Fibroblast of skin of back (primary cell): ENCODE results near the gene FAR2.
"Not testable (repeated sequence)": the region's sequence is repeated elsewhere in the genome, so short reads cannot be mapped to it uniquely, and the experiment has no call there.

Source experiments
- DNase-seq: peaks from one replicate; pipeline ENCODE4 v3.0.0-alpha.2; 2013

Gene FAR2

DNA sequence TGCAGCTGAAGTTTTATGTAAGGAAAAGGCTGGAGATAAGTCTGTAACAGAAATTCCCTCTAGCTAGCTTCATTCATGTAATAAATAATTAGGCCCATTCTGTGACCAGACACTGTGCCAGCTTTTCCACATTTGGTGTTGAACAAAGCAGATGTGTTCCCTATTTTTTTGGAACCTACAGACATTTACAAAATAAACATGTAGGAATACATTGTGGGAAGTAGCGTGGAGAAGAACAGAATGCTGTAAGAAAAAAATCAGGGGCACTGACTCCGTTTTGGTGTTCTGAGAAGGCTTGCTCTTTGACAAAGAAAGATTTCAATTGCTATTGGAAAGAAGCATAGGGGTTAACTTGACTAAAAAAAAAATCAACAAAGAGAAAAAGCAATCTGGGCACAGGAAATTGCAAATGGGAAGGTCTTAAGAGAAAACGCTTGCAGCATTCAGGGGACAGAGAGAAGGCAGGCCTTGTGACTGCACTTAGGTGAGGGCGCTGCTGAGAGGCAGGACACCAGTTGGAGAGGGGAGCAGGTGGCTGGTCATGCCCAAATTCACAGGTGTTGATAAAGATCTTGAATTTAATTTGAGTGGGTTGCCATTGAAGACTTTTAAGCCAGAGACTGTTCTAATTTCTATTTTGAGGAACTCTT, 4.0 kb downstream of the FAR2 start:
- DNase-seq = no peak

DNA sequence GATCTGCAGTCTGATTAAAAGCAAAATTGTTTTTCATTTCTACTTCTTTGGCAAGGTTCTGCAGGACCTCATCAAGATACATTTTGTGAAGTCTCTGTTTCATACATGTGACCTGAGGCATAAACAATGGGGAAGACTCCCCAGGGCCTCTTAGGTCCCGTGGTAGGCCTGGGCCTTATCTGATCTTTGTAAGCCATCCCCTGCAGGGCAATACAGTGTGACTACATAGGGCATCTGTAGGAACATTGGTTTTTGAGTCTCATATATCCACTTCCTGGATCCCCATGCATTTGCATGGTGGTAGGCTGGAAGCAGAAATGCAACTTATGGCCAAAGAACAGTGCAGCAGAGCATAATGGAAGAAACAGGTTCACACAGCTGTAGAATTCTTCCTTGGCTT, 6.0 kb downstream of the FAR2 start:
- no peak for DNase-seq

DNA sequence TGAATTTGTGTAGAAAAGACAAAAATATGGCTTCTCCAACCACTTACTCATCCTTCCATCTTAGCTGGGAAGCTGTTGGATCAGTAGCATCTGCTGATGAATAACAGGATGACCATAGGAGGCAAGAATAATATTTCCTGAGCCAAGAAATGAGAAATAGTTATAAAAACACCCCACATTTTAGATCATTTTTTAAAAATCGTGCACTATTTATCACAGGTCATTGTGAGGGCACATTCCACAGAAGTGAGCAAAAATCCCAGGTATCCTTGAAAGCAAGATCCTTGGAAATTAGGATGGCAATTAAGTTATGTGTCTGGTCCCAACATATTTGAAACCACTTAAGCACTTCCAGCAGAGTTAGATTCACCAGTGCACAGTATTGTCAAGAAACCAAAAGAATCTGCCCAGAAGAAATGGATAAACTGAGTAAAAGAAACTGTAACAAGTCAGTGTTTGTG, 8.4 kb downstream of the FAR2 start:
- peak; percentile 90 for DNase-seq

GRCh38 chr12:29158115-29158763, 9.2 kb downstream of the FAR2 start:
- no peak for DNase-seq

GRCh38 chr12:29159661-29160060, 10.6 kb downstream of the FAR2 start:
- DNase-seq = no peak

DNA sequence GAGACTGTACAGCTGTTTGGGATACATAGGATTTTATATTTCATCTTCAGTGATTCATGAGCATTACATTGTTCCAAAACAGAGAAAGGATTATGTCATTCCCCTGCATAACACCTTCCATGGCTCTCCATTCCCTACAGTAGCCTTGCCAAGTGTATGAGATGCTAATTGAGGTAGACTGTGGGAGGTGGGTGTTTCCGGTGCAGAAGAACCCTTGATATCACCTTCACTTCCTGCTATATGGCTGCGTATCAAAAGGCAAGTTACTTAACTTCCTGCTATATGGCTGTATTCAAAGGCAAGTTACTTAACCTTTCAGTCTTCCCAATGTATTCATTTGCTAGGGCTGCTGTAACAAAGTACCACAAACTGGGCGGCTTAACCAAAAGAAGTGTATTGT, 11.2 kb downstream of the FAR2 start:
- no peak for DNase-seq

GRCh38 chr12:29163146-29163545, 14.1 kb downstream of the FAR2 start:
- no peak for DNase-seq

GRCh38 chr12:29164477-29165393, 15.7 kb downstream of the FAR2 start:
- peak; percentile 64 for DNase-seq

DNA sequence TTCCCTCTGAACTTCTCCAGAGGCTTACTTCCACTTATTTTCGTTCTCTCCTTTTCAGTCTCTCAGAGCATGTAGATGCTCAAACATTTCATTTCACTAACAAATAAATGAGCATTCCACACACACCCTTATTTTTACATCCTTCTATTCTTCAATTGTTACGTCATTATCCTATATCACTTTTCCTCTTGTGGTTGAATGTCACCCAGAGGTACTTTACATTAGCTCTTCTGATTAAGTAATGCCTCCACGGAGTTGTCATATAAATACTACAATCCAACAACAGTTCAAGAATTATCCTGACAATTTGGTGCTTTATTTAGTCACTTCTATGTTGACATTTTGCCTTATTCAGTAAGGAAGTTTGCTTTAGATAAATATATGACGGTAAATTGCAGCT, 18.4 kb downstream of the FAR2 start:
- DNase-seq = no peak

- no peak for DNase-seq
These were observed 18.9 kb downstream of the FAR2 start for GRCh38 chr12:29167988-29168387.

- DNase-seq = not testable (repeated sequence)
These were observed 20.9 kb downstream of the FAR2 start for GRCh38 chr12:29169978-29170377.

- DNase-seq = not testable (repeated sequence)
These were observed 21.5 kb downstream of the FAR2 start for GRCh38 chr12:29170478-29171084.

DNA sequence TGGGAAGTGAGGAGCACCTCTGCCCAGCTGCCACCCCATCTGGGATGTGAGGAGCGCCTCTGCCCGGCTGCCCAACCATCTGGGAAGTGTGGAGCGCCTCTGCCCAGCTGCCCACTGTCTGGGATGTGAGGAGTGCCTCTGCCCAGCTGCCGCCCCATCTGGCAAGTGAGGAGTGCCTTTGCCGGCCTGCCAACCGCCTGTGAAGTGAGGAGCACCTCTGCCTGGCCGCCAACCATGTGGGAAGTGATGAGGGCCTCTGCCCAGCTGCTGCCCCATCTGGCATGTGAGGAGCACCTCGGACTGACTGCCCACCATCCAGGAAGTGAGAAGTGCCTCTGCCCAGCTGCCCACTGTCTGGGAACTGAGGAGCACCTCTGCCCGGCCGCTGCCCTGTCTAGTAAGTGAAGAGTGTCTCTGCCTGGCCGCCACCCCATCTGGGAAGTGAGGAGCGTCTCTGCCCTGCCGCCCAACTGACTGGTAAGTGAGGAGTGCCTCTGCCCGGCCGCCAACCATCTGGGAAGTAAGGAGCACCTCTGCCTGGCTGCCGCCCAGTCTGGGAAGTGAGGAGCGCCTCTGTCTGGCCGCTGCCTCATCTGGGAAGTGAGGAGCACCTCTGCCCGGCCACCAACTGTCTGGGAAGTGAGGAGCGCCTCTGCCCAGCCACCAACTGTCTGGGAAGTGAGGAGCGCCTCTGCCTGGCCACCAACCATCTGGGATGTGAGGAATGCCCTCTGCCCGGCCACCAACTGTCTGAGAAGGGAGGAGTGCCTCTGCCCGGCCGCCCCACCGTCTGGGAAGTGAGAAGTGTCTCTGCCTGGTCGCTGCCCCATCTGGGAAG, 22.6 kb downstream of the FAR2 start:
- no peak for DNase-seq

DNA sequence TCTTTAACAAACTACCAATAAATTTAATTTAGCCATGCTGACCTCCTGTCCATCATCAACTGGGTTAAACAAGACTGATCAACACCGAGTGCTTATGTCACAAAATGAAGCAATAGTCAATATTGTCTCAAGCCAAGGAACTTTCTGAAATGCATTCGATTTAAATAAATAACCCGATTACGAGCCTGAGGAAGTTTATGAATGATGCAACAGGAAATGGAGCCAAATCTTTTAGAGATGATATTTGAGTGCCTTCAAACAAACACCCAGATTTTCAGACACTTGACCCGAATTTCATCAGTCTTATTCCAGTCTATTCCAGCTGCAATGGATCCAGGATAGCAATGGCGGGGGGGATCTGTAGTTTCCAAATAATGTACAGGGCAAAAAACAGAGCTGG, 27.9 kb downstream of the FAR2 start:
- DNase-seq = no peak

GRCh38 chr12:29182247-29182646, 33.2 kb downstream of the FAR2 start:
- DNase-seq = not testable (repeated sequence)

DNA sequence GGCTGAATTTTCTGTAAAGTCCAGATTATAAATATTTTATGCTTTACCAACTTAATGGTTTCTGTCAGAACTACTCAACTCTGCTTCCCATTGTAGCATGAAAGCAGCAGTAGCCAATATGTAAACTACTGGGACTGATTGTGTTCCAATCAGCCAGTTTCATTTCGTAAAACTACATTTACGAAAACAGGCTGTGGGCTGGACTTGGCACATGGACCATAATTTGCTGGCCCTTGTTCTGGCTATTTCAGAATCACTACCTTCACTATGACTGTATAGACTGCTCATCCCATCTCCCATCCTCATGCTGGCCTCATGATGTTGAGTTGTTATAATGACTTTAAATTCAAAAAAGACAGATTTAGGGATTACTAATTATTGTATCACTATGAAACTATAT, 38.7 kb downstream of the FAR2 start:
- no peak for DNase-seq

GRCh38 chr12:29191267-29191850, 42.3 kb downstream of the FAR2 start:
- DNase-seq = no peak

DNA sequence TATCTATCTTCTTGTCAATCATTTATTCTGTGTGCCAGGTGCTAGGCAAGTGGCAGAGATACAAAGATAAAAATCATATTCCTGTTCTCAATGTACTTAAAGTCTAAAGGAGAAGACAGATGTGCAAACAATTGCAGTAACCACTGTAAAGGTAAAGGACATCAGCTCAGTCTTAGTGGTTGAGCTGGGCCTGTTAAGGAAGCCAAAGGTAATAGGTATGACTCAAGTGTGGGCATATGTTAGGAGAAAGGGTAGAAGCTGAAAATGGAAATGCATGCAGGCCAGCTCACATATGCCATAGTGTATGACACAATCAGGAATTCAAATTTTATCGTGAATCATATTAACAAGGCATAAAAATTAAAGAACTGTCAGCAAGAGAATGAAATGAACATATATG, 49.8 kb downstream of the FAR2 start:
- no peak for DNase-seq

DNA sequence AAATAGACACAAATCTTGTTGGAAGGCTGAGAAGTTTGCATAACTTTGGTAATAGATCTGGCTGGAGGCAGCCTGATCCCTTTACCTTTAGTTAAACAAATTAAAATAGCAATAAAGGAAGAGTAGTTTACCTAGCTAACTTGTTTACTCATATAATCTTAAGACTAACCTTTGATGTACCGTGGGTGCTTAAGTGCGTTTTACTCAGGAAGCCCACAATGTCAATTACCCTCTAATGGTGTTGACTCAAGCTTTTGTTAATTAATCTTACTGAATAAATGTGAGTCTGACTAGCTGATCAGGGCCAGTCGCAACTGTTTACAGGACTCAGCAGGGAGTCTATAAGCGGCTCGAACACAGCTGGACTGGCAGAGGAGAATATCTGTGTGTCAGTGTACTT, 51.5 kb downstream of the FAR2 start:
- DNase-seq = no peak

DNA sequence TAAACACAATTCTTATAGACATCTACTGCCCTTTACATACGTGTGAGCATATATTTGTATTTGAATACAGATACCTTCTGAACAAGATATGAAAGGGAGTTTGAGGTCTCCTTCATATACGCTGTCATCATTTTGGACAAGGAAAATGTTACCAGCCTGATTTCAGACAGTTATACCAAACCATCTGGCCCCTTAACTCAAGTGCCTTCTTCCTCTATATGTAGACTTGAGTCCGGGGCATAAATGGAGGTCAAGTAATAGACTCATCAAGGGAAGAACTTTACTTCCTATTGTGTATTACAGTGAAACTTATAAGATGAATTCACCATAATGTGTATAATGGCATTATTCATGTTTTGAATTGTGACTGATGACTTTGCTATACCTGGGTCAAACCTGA, 52.2 kb downstream of the FAR2 start:
- DNase-seq = no peak

- no peak for DNase-seq
These were observed 52.7 kb downstream of the FAR2 start for GRCh38 chr12:29201746-29202145.

GRCh38 chr12:29204521-29204920, 55.4 kb downstream of the FAR2 start:
- no peak for DNase-seq
